Upper lobe of right lung (tissue), 1 donor: ENCODE measurements around the gene COL6A2. TPM values are rescaled to one million over a fixed set of nuclear protein-coding genes. Genes with fewer than 3 reads are reported as not detected.
A peak's percentile ranks its signal among the peaks of the same experiment; 100 is the strongest.

ENCODE experiments used
- ATAC-seq: fragments of 200-7000 bp; cut with Tn5 transposase; one replicate; pipeline ENCODE4 v1.9.1; 2020; ENCODE audit warnings: mild to moderate bottlenecking, moderate library complexity
- DNase-seq: peaks from one replicate; pipeline ENCODE4 v3.0.0-alpha.2; 2020
- H3K27ac ChIP-seq: fragments of 200-600 bp; one replicate; pipeline ENCODE4 v1.8.0; 2022
- H3K27me3 ChIP-seq: fragments of 200-600 bp; one replicate; pipeline ENCODE4 v1.8.0; 2022; ENCODE audit warnings: mild to moderate bottlenecking
- H3K36me3 ChIP-seq: fragments of 200-600 bp; one replicate; pipeline ENCODE4 v1.8.0; 2022
- H3K4me1 ChIP-seq: fragments of 200-600 bp; one replicate; pipeline ENCODE4 v1.8.0; 2022
- H3K4me3 ChIP-seq: fragments of 200-600 bp; one replicate; pipeline ENCODE4 v1.8.0; 2022; ENCODE audit warnings: mild to moderate bottlenecking
- H3K9me3 ChIP-seq: fragments of 200-600 bp; one replicate; pipeline ENCODE4 v1.8.0; 2022
- CTCF ChIP-seq: fragments of 200-600 bp; IDR thresholded peaks from one replicate; pipeline ENCODE4 v1.8.0; 2022; ENCODE audit warnings: antibody characterized with exemption
- intact Hi-C: fragments of 100-400 bp; cut with DNase I; formaldehyde crosslinking; loops from one replicate; pipeline ENCODE4 v1.11.0; 2022
- total RNA-seq: library from RNA; stranded (reverse); fragmentation: NEBNext Ultra II Directional; extraction: Animal tissue kit (Norgen Biotek cat#: 25700); gene quantifications from one replicate; pipeline ENCODE4 v1.2.1, GENCODE V29; 2021
- donor health status: DM: no; HTN: yes; CAD: no; lungs with severe emphysema.

The COL6A2 gene
- total RNA-seq, 1 donor from 2014 or later, result 269 TPM

- no peak for TF ChIP-seq CTCF
- no peak for DNase-seq
- no peaks in the 10 kb centered on the region for H3K36me3 ChIP-seq
- H3K4me1 ChIP-seq, result peaks cover 10% of the 10 kb centered on the region
- no peak overlapping the region for H3K27ac ChIP-seq
- H3K9me3 ChIP-seq, result no peaks in the 10 kb centered on the region
- no peak overlapping the region for H3K4me3 ChIP-seq
- intact Hi-C loops, result no loop called here
- H3K27me3 ChIP-seq, result no peaks in the 10 kb centered on the region
- no peak for ATAC-seq
These were observed 58.8 kb downstream of the COL6A2 start for GRCh38 chr21:46156678-46157077.

GRCh38 chr21:46157396-46157986, 59.6 kb downstream of the COL6A2 start:
- Histone ChIP-seq H3K27ac (no peak overlapping the region), H3K9me3 (no peaks in the 10 kb centered on the region), H3K27me3 (no peaks in the 10 kb centered on the region), H3K4me1 (peaks cover 10% of the 10 kb centered on the region), H3K4me3 (no peak overlapping the region), H3K36me3 (no peaks in the 10 kb centered on the region)
- TF ChIP-seq CTCF, result no peak
- ATAC-seq (no peak), DNase-seq (peak; percentile 32)
- intact Hi-C loops, result no loop called here

GRCh38 chr21:46157987-46158451, 60.1 kb downstream of the COL6A2 start:
- peak; percentile 53 for DNase-seq
- intact Hi-C loops, result no loop called here
- Histone ChIP-seq H3K27ac (no peak overlapping the region), H3K36me3 (no peaks in the 10 kb centered on the region), H3K27me3 (no peaks in the 10 kb centered on the region), H3K4me3 (no peak overlapping the region), H3K9me3 (no peaks in the 10 kb centered on the region), H3K4me1 (peaks cover 8% of the 10 kb centered on the region)
- TF ChIP-seq CTCF, result no peak
- no peak for ATAC-seq

- Histone ChIP-seq H3K36me3 (no peaks in the 10 kb centered on the region), H3K4me3 (no peak overlapping the region), H3K27ac (no peak overlapping the region), H3K27me3 (no peaks in the 10 kb centered on the region), H3K4me1 (peaks cover under 1% of the 10 kb centered on the region), H3K9me3 (no peaks in the 10 kb centered on the region)
- DNase-seq, result peak; percentile 52
- TF ChIP-seq CTCF, result no peak
- ATAC-seq, result no peak
- intact Hi-C loops, result no loop called here
These were observed 60.9 kb downstream of the COL6A2 start for GRCh38 chr21:46158666-46159300.

GRCh38 chr21:46159390-46159789, 61.5 kb downstream of the COL6A2 start:
- Histone ChIP-seq H3K9me3 (no peaks in the 10 kb centered on the region), H3K36me3 (no peaks in the 10 kb centered on the region), H3K4me3 (no peak overlapping the region), H3K27ac (no peak overlapping the region), H3K27me3 (no peaks in the 10 kb centered on the region), H3K4me1 (no peaks in the 10 kb centered on the region)
- ATAC-seq (no peak), DNase-seq (peak; percentile 39)
- TF ChIP-seq CTCF, result no peak
- intact Hi-C loops, result no loop called here
